K562 (cell line): ENCODE results near the gene MRPL54. TPM values are rescaled to one million over a fixed set of nuclear protein-coding genes. Genes with fewer than 3 reads are reported as not detected.

Source experiments
- ATAC-seq: fragments of 200-7000 bp; cut with Tn5 transposase; 3 replicates; pipeline ENCODE4 v1.9.1; 2020; ENCODE audit warnings: moderate library complexity
- BruUV-seq: library from RNA; stranded (reverse); fragments of 400-500 nt; replicated peaks from 2 replicates; lab custom pipeline; 2021; lab: Mats Ljungman, UMichigan
- CTCF ChIA-PET: fragments of 300-600 bp; formaldehyde crosslinking; extraction: SDS; loops from one replicate; lab custom pipeline; 2021; ENCODE audit warnings: low intra/inter-chr PET ratio; lab: Yijun Ruan, JAX
- POLR2A ChIA-PET: fragments of 300-600, 350-650 bp; sonication (Branson Sonifier 250); formaldehyde crosslinking; extraction: SDS; loops from one replicate; lab custom pipeline; 2021; ENCODE audit warnings: antibody characterized with exemption, inconsistent platforms; lab: Yijun Ruan, JAX
- DNase-seq, 4 experiments: peaks; one replicate each; pipeline versions ENCODE4 v3.0.0 to v3.0.0-alpha.2; 2011 to 2018; ENCODE audit warnings: low spot score in 3 of 4, mixed read lengths in 3 of 4; ENCODE audit errors: extremely low read depth in 1 of 4
- FAIRE-seq: peaks from 2 replicates; lab custom pipeline; 2011; peaks lifted over from hg19 to GRCh38; lab: Jason Lieb, UNC
- H2AFZ ChIP-seq: 2 replicates; pipeline ENCODE4 v1.6.0; 2011; ENCODE audit warnings: low read depth, low read length, control low read depth, inconsistent platforms
- H3K27ac ChIP-seq: fragments of 200-600 bp; 3 replicates; pipeline ENCODE4 v1.8.0; 2011; ENCODE audit warnings: low read depth, mild to moderate bottlenecking, control low read depth, inconsistent platforms, low read length, moderate library complexity, mixed read lengths; ENCODE audit errors: extremely low read depth
- H3K27me3 ChIP-seq, 2 experiments: fragments of 300-600 bp in 1 of 2; 2 replicates in 1 of 2; 3 replicates in 1 of 2; pipeline versions ENCODE4 v1.6.0 to v1.8.0; 2011; ENCODE audit warnings: inconsistent platforms in 2 of 2, low read length in 2 of 2, mild to moderate bottlenecking in 1 of 2, mixed read lengths in 1 of 2, moderate library complexity in 1 of 2; ENCODE audit not compliant: control insufficient read depth in 2 of 2, insufficient read depth in 2 of 2
- H3K36me3 ChIP-seq: fragments of 300-600 bp; 3 replicates; pipeline ENCODE4 v1.8.0; 2011; ENCODE audit warnings: mild to moderate bottlenecking, low read length, inconsistent platforms; ENCODE audit not compliant: control insufficient read depth, insufficient read depth
- H3K4me1 ChIP-seq, 2 experiments: fragments of 200-600 bp in 1 of 2; replicated peaks in 1 of 2; 2 replicates in 1 of 2; 3 replicates in 1 of 2; pipeline versions ENCODE4 v1.5.1 to v1.8.0; 2011; ENCODE audit warnings: inconsistent platforms in 2 of 2, low read length in 2 of 2, mild to moderate bottlenecking in 1 of 2, mixed read lengths in 1 of 2, moderate library complexity in 1 of 2; ENCODE audit not compliant: control insufficient read depth in 2 of 2, insufficient read depth in 2 of 2
- H3K4me2 ChIP-seq: 2 replicates; pipeline ENCODE4 v1.6.1; 2011; ENCODE audit warnings: low read length, control low read depth, inconsistent platforms, mixed read lengths; ENCODE audit not compliant: insufficient read depth
- H3K4me3 ChIP-seq: fragments of 200-600 bp; sonication (generic), shearing (Covaris generic); 2 replicates; pipeline ENCODE4 v1.5.1; 2016; ENCODE audit warnings: control low read depth, inconsistent platforms
- H3K79me2 ChIP-seq: fragments of 200-600 bp; 3 replicates; pipeline ENCODE4 v1.8.0; 2011; ENCODE audit warnings: low read length, inconsistent platforms; ENCODE audit not compliant: control insufficient read depth, insufficient read depth
- H3K9ac ChIP-seq, 2 experiments: 2 replicates each; pipeline versions ENCODE4 v1.6.0 to v1.6.1; 2011; ENCODE audit warnings: low read depth in 2 of 2, low read length in 2 of 2, control low read depth in 1 of 2, inconsistent platforms in 1 of 2, mild to moderate bottlenecking in 1 of 2, mixed read lengths in 1 of 2; ENCODE audit not compliant: insufficient read depth in 1 of 2
- H3K9me1 ChIP-seq: one replicate; pipeline ENCODE4 v1.6.0; 2011; ENCODE audit warnings: inconsistent platforms, mild to moderate bottlenecking, low read length, moderate library complexity; ENCODE audit not compliant: control insufficient read depth, insufficient read depth
- H3K9me3 ChIP-seq: replicated peaks from 2 replicates; pipeline ENCODE4 v1.5.1; 2011; ENCODE audit warnings: low read depth, low read length, inconsistent platforms; ENCODE audit not compliant: control insufficient read depth, insufficient read depth
- H4K20me1 ChIP-seq: replicated peaks from 2 replicates; pipeline ENCODE4 v1.6.1; 2011; ENCODE audit warnings: low read length, inconsistent platforms, mixed read lengths; ENCODE audit not compliant: control insufficient read depth, insufficient read depth
- ADNP ChIP-seq: fragments of 200-800 bp; sonication (Bioruptor generic); IDR thresholded peaks from 2 replicates; pipeline ENCODE4 v1.6.1; 2016; ENCODE audit warnings: missing genetic modification characterization, missing compliant biosample characterization
- ARHGAP35 ChIP-seq: fragments of 450-650 bp; IDR thresholded peaks from 2 replicates; pipeline ENCODE4 v1.6.1; 2018; ENCODE audit not compliant: partially characterized antibody
- BCOR ChIP-seq: fragments of 450-650 bp; IDR thresholded peaks from 2 replicates; pipeline ENCODE4 v1.6.1; 2016
- BRD9 ChIP-seq: fragments of 450-650 bp; IDR thresholded peaks from 2 replicates; pipeline ENCODE4 v1.6.1; 2018; ENCODE audit warnings: low read depth; ENCODE audit not compliant: partially characterized antibody
- CBX1 ChIP-seq: sonication (generic); IDR thresholded peaks from 2 replicates; pipeline ENCODE4 v1.6.1; 2016; ENCODE audit warnings: antibody characterized with exemption, low read depth, mild to moderate bottlenecking
- CHD4 ChIP-seq: fragments of 200-600 bp; sonication (generic); IDR thresholded peaks from 3 replicates; pipeline ENCODE4 v1.6.1; 2012; ENCODE audit warnings: low read depth, mild to moderate bottlenecking, mixed read lengths, low read length, inconsistent platforms; ENCODE audit not compliant: insufficient read depth, insufficient replicate concordance, poor library complexity, severe bottlenecking
- HDAC2 ChIP-seq: fragments of 450-650 bp; IDR thresholded peaks from 2 replicates; pipeline ENCODE4 v1.6.1; 2016; ENCODE audit warnings: mild to moderate bottlenecking
- ILK ChIP-seq: fragments of 450-650 bp; IDR thresholded peaks from 2 replicates; pipeline ENCODE4 v1.6.1; 2016; ENCODE audit warnings: missing genetic modification characterization, low read depth, mild to moderate bottlenecking, missing compliant biosample characterization, moderate library complexity, borderline replicate concordance
- KDM1A ChIP-seq, 2 experiments: fragments of 450-650 bp; IDR thresholded peaks; 2 replicates each; pipeline ENCODE4 v1.6.1; 2016; ENCODE audit warnings: mild to moderate bottlenecking in 2 of 2
- NFXL1 ChIP-seq: fragments of 450-650 bp; formaldehyde crosslinking; IDR thresholded peaks from 2 replicates; pipeline ENCODE4 v1.4.0; 2021; ENCODE audit warnings: mild to moderate bottlenecking
- PHF20 ChIP-seq: fragments of 450-650 bp; IDR thresholded peaks from 2 replicates; pipeline ENCODE4 v1.6.1; 2018; ENCODE audit not compliant: partially characterized antibody
- PHF21A ChIP-seq: fragments of 450-650 bp; IDR thresholded peaks from 2 replicates; pipeline ENCODE4 v1.6.1; 2017; ENCODE audit warnings: low read depth, borderline replicate concordance
- PTBP1 ChIP-seq: fragments of 200-400 bp; formaldehyde crosslinking; IDR thresholded peaks from 2 replicates; pipeline ENCODE4 v1.6.1; 2017; ENCODE audit warnings: low read depth, low read length
- RBM25 ChIP-seq: fragments of 200-400 bp; formaldehyde crosslinking; IDR thresholded peaks from 2 replicates; pipeline ENCODE4 v1.6.1; 2018; ENCODE audit warnings: low read length, low read depth, moderate library complexity; ENCODE audit not compliant: severe bottlenecking
- RBM34 ChIP-seq: fragments of 200-400 bp; formaldehyde crosslinking; IDR thresholded peaks from 2 replicates; pipeline ENCODE4 v1.6.1; 2018; ENCODE audit warnings: low read length, borderline replicate concordance; ENCODE audit not compliant: insufficient read depth
- SMARCA5 ChIP-seq: fragments of 450-650 bp; IDR thresholded peaks from 2 replicates; pipeline ENCODE4 v1.6.1; 2016
- U2AF1 ChIP-seq: fragments of 200-400 bp; formaldehyde crosslinking; optimal IDR thresholded peaks from 2 replicates; pipeline ENCODE3; 2017; ENCODE audit warnings: mild to moderate bottlenecking, low read depth, low read length, moderate library complexity
- ZBTB2 ChIP-seq: fragments of 450-650 bp; IDR thresholded peaks from 2 replicates; pipeline ENCODE4 v1.6.1; 2016; ENCODE audit warnings: antibody characterized with exemption
- ZBTB9 ChIP-seq: fragments of 450-650 bp; formaldehyde crosslinking; IDR thresholded peaks from 2 replicates; pipeline ENCODE4 v1.4.0; 2020; ENCODE audit warnings: mild to moderate bottlenecking, moderate library complexity
- ZC3H4 ChIP-seq: sonication (generic); formaldehyde crosslinking; IDR thresholded peaks from 2 replicates; pipeline ENCODE4 v1.9.0; 2021; ENCODE audit warnings: missing genetic modification reagents, borderline replicate concordance
- ZFP36 ChIP-seq: fragments of 150-350 bp; IDR thresholded peaks from 2 replicates; pipeline ENCODE4 v1.6.1; 2018; ENCODE audit warnings: low read length, low read depth; ENCODE audit not compliant: partially characterized antibody
- WGBS: fragments of 100-300 bp; shearing (Covaris generic); methylation state at CpG from one replicate; pipeline ENCODE4 v1.1.6; 2016; ENCODE audit warnings: low coverage, mixed read lengths; ENCODE audit not compliant: insufficient coverage; ENCODE audit errors: missing lambda C conversion rate; 5-methylcytosine and 5-hydroxymethylcytosine counted together
- in situ Hi-C: fragments of 300-500 bp; cut with MboI; formaldehyde crosslinking; loops from 4 replicates; pipeline ENCODE4 v1.15.0; 2018; ENCODE audit warnings: inconsistent platforms, mixed read lengths
- intact Hi-C: fragments of 100-400 bp; cut with micrococcal nuclease; formaldehyde crosslinking; loops from 2 replicates; pipeline ENCODE4 v1.14.2; 2022
- polyA plus RNA-seq, 8 experiments: library from polyadenylated mRNA; depleted of rRNA in 4 of 8; stranded (reverse) in 5 of 8; unstranded in 3 of 8; fragments of >200 nt; fragmentation: Nextera tagmentation in 2 of 8; fragmentation: Illumina TruSeq in 1 of 8; extraction: Ambion mirVana in 2 of 8; extraction: Trizol in 1 of 8; gene quantifications; 2 replicates each; pipeline versions ENCODE4 v1.2.1 to v1.2.3, GENCODE V29; 2011 to 2014; ENCODE audit warnings: inconsistent platforms in 1 of 8, missing spikeins in 1 of 8
- total RNA-seq, 7 experiments: library from RNA; depleted of rRNA in 6 of 7; stranded (reverse); fragments of >200 nt in 6 of 7; fragmentation: Illumina TruSeq in 2 of 7; extraction: Trizol in 2 of 7; gene quantifications; 2 replicates each; pipeline versions ENCODE4 v1.2.1 to v1.2.3, GENCODE V29; 2011 to 2021; ENCODE audit warnings: low replicate concordance in 1 of 7

MRPL54 gene
- total and polyA plus RNA-seq, 9 of the 15 experiments (the other 6 are each of a cell fraction or from before 2014, with no cell fraction given) = 3.5 to 120 (median 56.9) TPM

GRCh38 chr19:3716147-3716668 is 46.3 kb upstream of the MRPL54 start (continued):
- no peak for TF ChIP-seq ZBTB9 (CRISPR knock-in tag)
- TF ChIP-seq ZBTB2 = no peak
- no peak for TF ChIP-seq PHF21A
- TF ChIP-seq ZC3H4 = no peak
- TF ChIP-seq HDAC2 = 0 out of 2 replicates have a peak, but pooled peaks have one; percentile 57

GRCh38 chr19:3719868-3720267 is 42.6 kb upstream of the MRPL54 start:
- in situ Hi-C loops (no loop called here), intact Hi-C loops (loop anchor here (2.0 to 5.0 kb wide), 3 partner anchors 43 to 127 kb away; partner anchors contain the start of gene MRPL54)
- Histone ChIP-seq H3K79me2 (no peaks in the 10 kb centered on the region), H3K27ac (no peak overlapping the region), H2AFZ (no peak overlapping the region), H3K9me1 (no peaks in the 10 kb centered on the region), H4K20me1 (no peaks in the 10 kb centered on the region), H3K36me3 (no peaks in the 10 kb centered on the region), H3K9me3 (no peaks in the 10 kb centered on the region), H3K9ac (no peak overlapping the region), H3K4me2 (no peak overlapping the region), H3K4me1 (peaks cover 7 to 31% of the 10 kb centered on the region in 2 experiments; a peak in 3 of 5 replicates), H3K4me3 (no peak overlapping the region), H3K27me3 (no peaks in the 10 kb centered on the region)
- DNase-seq (no peak), ATAC-seq (no peak), FAIRE-seq (no peak)
- ChIA-PET CTCF (interaction anchor here (1.6 kb wide), 1 partner anchor 54 kb away, joined by 8 read pairs; no protein-coding TSS in a partner anchor), POLR2A (interaction anchor here (1.2 kb wide), 1 partner anchor 10 kb away, joined by 3 read pairs; no protein-coding TSS in a partner anchor)
- no TSS peak for BruUV-seq
- 80% methylated on average over 4 of the region's 4 CpGs for WGBS
- TF ChIP-seq KDM1A (IDR thresholded peaks at IDR 0.05) (peak; percentile 85 to 94), SMARCA5 (peak; percentile 95), RBM34 (no peak), ADNP (tag) (0 out of 2 replicates have a peak, but pooled peaks have one; percentile 44), ZFP36 (peak; percentile 83), BCOR (peak; percentile 99), ILK (tag) (no peak), PTBP1 (peak; percentile 83; the same call in 1 of the 2 replicates), NFXL1 (CRISPR knock-in tag) (no peak), U2AF1 (no peak), CBX1 (peak; percentile 84; the same call in 1 of the 2 replicates), BRD9 (peak; percentile 79), PHF20 (peak; percentile 22), RBM25 (peak; percentile 98), ARHGAP35 (no peak), CHD4 (peak; percentile 94)
